Astrocyte of the spinal cord (primary cell): ENCODE measurements around the gene SLC1A3.

Source experiments
- DNase-seq: peaks from one replicate; pipeline ENCODE4 v3.0.0; 2011; ENCODE audit warnings: low read depth, low spot score
- H3K4me3 ChIP-seq: 2 replicates; pipeline ENCODE4 v1.5.1; 2011; ENCODE audit warnings: low read depth, mild to moderate bottlenecking, low read length, moderate library complexity
- in situ Hi-C: cut with HindIII; loops from 2 replicates; pipeline ENCODE4 v1.10.0; 2017; ENCODE audit warnings: low sequenced_read_pairs
- TF ChIP-seq, protein P1 (sequence below): IDR thresholded peaks from 2 replicates; pipeline ENCODE4 v1.5.1; 2012; ENCODE audit warnings: low read depth, mild to moderate bottlenecking, low read length, inconsistent platforms

SLC1A3 gene

GRCh38 chr5:36659411-36659810 is 53.0 kb downstream of the SLC1A3 start:
- TF ChIP-seq, protein P1, sequence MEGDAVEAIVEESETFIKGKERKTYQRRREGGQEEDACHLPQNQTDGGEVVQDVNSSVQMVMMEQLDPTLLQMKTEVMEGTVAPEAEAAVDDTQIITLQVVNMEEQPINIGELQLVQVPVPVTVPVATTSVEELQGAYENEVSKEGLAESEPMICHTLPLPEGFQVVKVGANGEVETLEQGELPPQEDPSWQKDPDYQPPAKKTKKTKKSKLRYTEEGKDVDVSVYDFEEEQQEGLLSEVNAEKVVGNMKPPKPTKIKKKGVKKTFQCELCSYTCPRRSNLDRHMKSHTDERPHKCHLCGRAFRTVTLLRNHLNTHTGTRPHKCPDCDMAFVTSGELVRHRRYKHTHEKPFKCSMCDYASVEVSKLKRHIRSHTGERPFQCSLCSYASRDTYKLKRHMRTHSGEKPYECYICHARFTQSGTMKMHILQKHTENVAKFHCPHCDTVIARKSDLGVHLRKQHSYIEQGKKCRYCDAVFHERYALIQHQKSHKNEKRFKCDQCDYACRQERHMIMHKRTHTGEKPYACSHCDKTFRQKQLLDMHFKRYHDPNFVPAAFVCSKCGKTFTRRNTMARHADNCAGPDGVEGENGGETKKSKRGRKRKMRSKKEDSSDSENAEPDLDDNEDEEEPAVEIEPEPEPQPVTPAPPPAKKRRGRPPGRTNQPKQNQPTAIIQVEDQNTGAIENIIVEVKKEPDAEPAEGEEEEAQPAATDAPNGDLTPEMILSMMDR: no peak
- H3K4me3 ChIP-seq: no peak overlapping the region
- no peak for DNase-seq
- in situ Hi-C loops: no loop called here

GRCh38 chr5:36660397-36661049 is 54.1 kb downstream of the SLC1A3 start:
- in situ Hi-C loops: no loop called here
- TF ChIP-seq, protein P1: no peak
- DNase-seq: no peak
- H3K4me3 ChIP-seq: no peak overlapping the region

DNA sequence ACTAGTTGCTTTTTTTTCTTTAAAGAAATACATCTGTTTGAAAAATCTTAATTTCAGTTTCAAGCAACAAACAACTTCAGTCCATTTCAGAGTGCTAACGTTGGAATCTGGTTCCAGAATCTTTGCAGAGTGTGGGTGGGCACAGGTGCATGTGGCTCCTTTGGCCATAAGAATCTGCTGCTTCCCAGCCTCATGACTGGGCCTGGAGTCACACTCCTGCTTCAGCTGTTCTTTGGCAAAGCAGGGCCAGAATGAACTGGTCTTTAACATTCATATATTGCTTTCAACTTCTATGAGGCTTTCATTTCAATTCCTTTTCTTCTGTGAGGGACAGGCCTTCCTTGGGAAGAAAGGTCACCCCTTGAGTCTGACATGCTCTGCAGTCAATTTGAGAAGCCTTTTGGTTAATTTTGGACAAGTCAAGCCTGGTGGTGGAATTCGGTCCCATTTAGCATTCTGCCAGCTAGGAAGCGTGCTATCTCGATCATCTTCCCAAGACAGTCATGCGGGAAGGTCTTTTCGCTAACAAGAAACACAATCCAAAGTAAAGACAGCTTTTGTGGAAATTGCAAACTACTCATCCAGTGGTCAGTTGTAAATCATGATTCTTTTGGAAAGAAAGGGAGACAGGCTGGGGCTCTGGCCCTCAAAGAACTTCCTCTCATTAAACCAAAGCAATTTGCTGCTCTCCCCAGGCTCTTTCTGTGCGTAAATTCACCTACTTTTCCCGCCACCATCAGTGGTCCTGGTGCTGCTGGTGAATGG is 55.2 kb downstream of the SLC1A3 start:
- in situ Hi-C loops: no loop called here
- no peak overlapping the region for H3K4me3 ChIP-seq
- DNase-seq: no peak
- TF ChIP-seq, protein P1: no peak

GRCh38 chr5:36662291-36662851 is 56.0 kb downstream of the SLC1A3 start:
- DNase-seq: peak; percentile 87
- TF ChIP-seq, protein P1: no peak
- in situ Hi-C loops: no loop called here
- H3K4me3 ChIP-seq: no peak overlapping the region

- H3K4me3 ChIP-seq: no peak overlapping the region
- in situ Hi-C loops: no loop called here
- TF ChIP-seq, protein P1: no peak
- DNase-seq: peak; percentile 52
These were observed 58.4 kb downstream of the SLC1A3 start for GRCh38 chr5:36664766-36665165.

- no peak overlapping the region for H3K4me3 ChIP-seq
- TF ChIP-seq, protein P1: no peak
- DNase-seq: no peak
- in situ Hi-C loops: no loop called here
These were observed 59.2 kb downstream of the SLC1A3 start for GRCh38 chr5:36665628-36666027.
